Measurements from ENCODE around the gene CPT1C. TPM values are rescaled to one million over a fixed set of nuclear protein-coding genes. Genes with fewer than 3 reads are reported as not detected.

CPT1C gene
- total RNA-seq, 1 experiment from 2014 or later = 3.8 TPM

- in situ Hi-C loops (cut with HindIII; ENCODE audit: low pct_unique_long_range_greater_than_20kb, low sequenced_read_pairs) = no loop called here
- peak; percentile 69 for DNase-seq (ENCODE audit: low read depth, low spot score)
Measured at GRCh38 chr19:49677901-49678674, 12.8 kb upstream of the CPT1C start.

- in situ Hi-C loops (cut with HindIII; ENCODE audit: low pct_unique_long_range_greater_than_20kb, low sequenced_read_pairs) = no loop called here
Measured at GRCh38 chr19:49678985-49679770, 11.7 kb upstream of the CPT1C start.

GRCh38 chr19:49679771-49680413 lies 11.0 kb upstream of the CPT1C start:
- no peak for DNase-seq (ENCODE audit: low read depth, low spot score)
- in situ Hi-C loops (cut with HindIII; ENCODE audit: low pct_unique_long_range_greater_than_20kb, low sequenced_read_pairs) = no loop called here

More at GRCh38 chr19:49678985-49679770, 11.7 kb upstream of the CPT1C start:
- DNase-seq (ENCODE audit: low read depth, low spot score) = no peak

GRCh38 chr19:49680421-49681351 lies 10.2 kb upstream of the CPT1C start:
- in situ Hi-C loops (cut with HindIII; ENCODE audit: low pct_unique_long_range_greater_than_20kb, low sequenced_read_pairs) = no loop called here
- peak; percentile 83 for DNase-seq (ENCODE audit: low read depth, low spot score)

GRCh38 chr19:49681830-49682229 lies 9.1 kb upstream of the CPT1C start:
- in situ Hi-C loops (cut with HindIII; ENCODE audit: low pct_unique_long_range_greater_than_20kb, low sequenced_read_pairs) = no loop called here
- DNase-seq (ENCODE audit: low read depth, low spot score) = no peak

- in situ Hi-C loops (cut with HindIII; ENCODE audit: low pct_unique_long_range_greater_than_20kb, low sequenced_read_pairs) = no loop called here
- no peak for DNase-seq (ENCODE audit: low read depth, low spot score)
Measured at GRCh38 chr19:49682274-49682673, 8.6 kb upstream of the CPT1C start.

GRCh38 chr19:49683814-49684250 lies 7.1 kb upstream of the CPT1C start:
- in situ Hi-C loops (cut with HindIII; ENCODE audit: low pct_unique_long_range_greater_than_20kb, low sequenced_read_pairs) = no loop called here
- DNase-seq (ENCODE audit: low read depth, low spot score) = no peak

- in situ Hi-C loops (cut with HindIII; ENCODE audit: low pct_unique_long_range_greater_than_20kb, low sequenced_read_pairs) = no loop called here
- DNase-seq (ENCODE audit: low read depth, low spot score) = peak; percentile 38
Measured at GRCh38 chr19:49684251-49684982, 6.5 kb upstream of the CPT1C start.

GRCh38 chr19:49684983-49685553 lies 5.8 kb upstream of the CPT1C start:
- in situ Hi-C loops (cut with HindIII; ENCODE audit: low pct_unique_long_range_greater_than_20kb, low sequenced_read_pairs) = no loop called here
- DNase-seq (ENCODE audit: low read depth, low spot score) = no peak

GRCh38 chr19:49685845-49686332 lies 5.0 kb upstream of the CPT1C start:
- no peak for DNase-seq (ENCODE audit: low read depth, low spot score)
- in situ Hi-C loops (cut with HindIII; ENCODE audit: low pct_unique_long_range_greater_than_20kb, low sequenced_read_pairs) = no loop called here

GRCh38 chr19:49686503-49687088 lies 4.3 kb upstream of the CPT1C start:
- no peak for DNase-seq (ENCODE audit: low read depth, low spot score)
- in situ Hi-C loops (cut with HindIII; ENCODE audit: low pct_unique_long_range_greater_than_20kb, low sequenced_read_pairs) = no loop called here

- in situ Hi-C loops (cut with HindIII; ENCODE audit: low pct_unique_long_range_greater_than_20kb, low sequenced_read_pairs) = no loop called here
- DNase-seq (ENCODE audit: low read depth, low spot score) = no peak
Measured at GRCh38 chr19:49687150-49687549, 3.8 kb upstream of the CPT1C start.

GRCh38 chr19:49687566-49688316 lies 3.2 kb upstream of the CPT1C start:
- no peak for DNase-seq (ENCODE audit: low read depth, low spot score)

GRCh38 chr19:49688531-49689132 lies 2.3 kb upstream of the CPT1C start:
- no peak for DNase-seq (ENCODE audit: low read depth, low spot score)
- in situ Hi-C loops (cut with HindIII; ENCODE audit: low pct_unique_long_range_greater_than_20kb, low sequenced_read_pairs) = no loop called here

More at GRCh38 chr19:49687566-49688316, 3.2 kb upstream of the CPT1C start:
- in situ Hi-C loops (cut with HindIII; ENCODE audit: low pct_unique_long_range_greater_than_20kb, low sequenced_read_pairs) = no loop called here
